HFFc6 (cell line): ENCODE data around the gene OR10K1. TPM values are rescaled to one million over a fixed set of nuclear protein-coding genes. Genes with fewer than 3 reads are reported as not detected.

Experiments used
- DNase-seq: peaks from one replicate; pipeline ENCODE4 v3.0.0-alpha.2; 2018
- H3K27ac Mint-ChIP-seq: 2 replicates; pipeline ENCODE4 v1.8.0; 2020; ENCODE audit warnings: mild to moderate bottlenecking, mixed read lengths
- H3K27me3 Mint-ChIP-seq: 2 replicates; pipeline ENCODE4 v1.8.0; 2021; ENCODE audit warnings: mild to moderate bottlenecking, moderate library complexity, mixed read lengths; ENCODE audit not compliant: insufficient read depth
- H3K36me3 Mint-ChIP-seq: 2 replicates; pipeline ENCODE4 v1.8.0; 2021; ENCODE audit warnings: low read depth, mixed read lengths
- H3K4me1 Mint-ChIP-seq: 2 replicates; pipeline ENCODE4 v1.8.0; 2020; ENCODE audit warnings: low read depth, mixed read lengths
- H3K4me3 Mint-ChIP-seq: 2 replicates; pipeline ENCODE4 v1.8.0; 2020; ENCODE audit warnings: mild to moderate bottlenecking, moderate library complexity, mixed read lengths
- H3K9me3 Mint-ChIP-seq: 2 replicates; pipeline ENCODE4 v1.8.0; 2020; ENCODE audit warnings: mild to moderate bottlenecking, mixed read lengths
- CTCF ChIP-seq: fragments of 200-600 bp; sonication (generic); IDR thresholded peaks from 2 replicates; pipeline ENCODE4 v1.5.0; 2021; ENCODE audit warnings: antibody characterized with exemption, mild to moderate bottlenecking
- long read RNA-seq: library from polyadenylated mRNA; unstranded; transcript quantifications from one replicate; pipeline ENCODE4 v2.0.0, GENCODE V29; 2019
- total RNA-seq, 6 experiments: library from RNA; stranded (reverse); fragmentation: NEBNext Ultra II Directional; extraction: Animal tissue kit (Norgen Biotek cat#: 25700); gene quantifications; 2 replicates in 1 of 6; 3 replicates in 5 of 6; pipeline ENCODE4 v1.2.3, GENCODE V29; 2021

Gene OR10K1
- total RNA-seq = not detected
- long read RNA-seq = 0 reads

- no peak for TF ChIP-seq CTCF
- H3K36me3 Mint-ChIP-seq = no peaks in the 10 kb centered on the region; the same call in 1 of the 2 replicates
- no peak for DNase-seq
Measured at GRCh38 chr1:158461534-158461933, at the start of gene OR10K1. Gene OR10K1 (plus strand): TSS chr1:158461834. CDS start chr1:158465562, 3,728 bp downstream.

GRCh38 chr1:158414651-158415345 is 46.8 kb upstream of the OR10K1 start:
- no peaks in the 10 kb centered on the region for H3K27me3 Mint-ChIP-seq

More at GRCh38 chr1:158461534-158461933, at the start of gene OR10K1:
- no peaks in the 10 kb centered on the region for H3K4me1 Mint-ChIP-seq
- H3K27me3 Mint-ChIP-seq = no peaks in the 10 kb centered on the region
- H3K27ac Mint-ChIP-seq = no peak within 1 kb of the TSS
- H3K4me3 Mint-ChIP-seq = no peak within 1 kb of the TSS
- H3K9me3 Mint-ChIP-seq = peaks cover 27% of the 10 kb centered on the region

GRCh38 chr1:158417586-158417985 is 44.0 kb upstream of the OR10K1 start:
- peaks cover 28% of the 10 kb centered on the region for H3K9me3 Mint-ChIP-seq
- DNase-seq = no peak
- H3K4me1 Mint-ChIP-seq = no peaks in the 10 kb centered on the region
- no peaks in the 10 kb centered on the region for H3K27me3 Mint-ChIP-seq
- no peaks in the 10 kb centered on the region for H3K36me3 Mint-ChIP-seq
- H3K4me3 Mint-ChIP-seq = no peak overlapping the region
- TF ChIP-seq CTCF = no peak
- no peak overlapping the region for H3K27ac Mint-ChIP-seq

More at GRCh38 chr1:158414651-158415345, 46.8 kb upstream of the OR10K1 start:
- Mint-ChIP-seq H3K9me3 (peaks cover 17% of the 10 kb centered on the region), H3K4me1 (no peaks in the 10 kb centered on the region), H3K36me3 (no peaks in the 10 kb centered on the region), H3K4me3 (no peak overlapping the region), H3K27ac (no peak overlapping the region)
- no peak for DNase-seq
- TF ChIP-seq CTCF = no peak

- TF ChIP-seq CTCF = no peak
- DNase-seq = no peak
- Mint-ChIP-seq H3K36me3 (no peaks in the 10 kb centered on the region), H3K4me3 (no peak overlapping the region), H3K27ac (no peak overlapping the region), H3K4me1 (no peaks in the 10 kb centered on the region), H3K9me3 (peaks cover 17% of the 10 kb centered on the region), H3K27me3 (no peaks in the 10 kb centered on the region)
Measured at GRCh38 chr1:158422212-158422611, 39.4 kb upstream of the OR10K1 start.

- no peak for DNase-seq
- Mint-ChIP-seq H3K9me3 (peaks cover 32% of the 10 kb centered on the region), H3K27ac (no peak overlapping the region), H3K4me3 (no peak overlapping the region), H3K4me1 (no peaks in the 10 kb centered on the region), H3K27me3 (no peaks in the 10 kb centered on the region), H3K36me3 (no peaks in the 10 kb centered on the region)
- no peak for TF ChIP-seq CTCF
Measured at GRCh38 chr1:158425027-158425426, 36.6 kb upstream of the OR10K1 start.
